ENCODE results near the gene NFIA.

Gene NFIA

DNA sequence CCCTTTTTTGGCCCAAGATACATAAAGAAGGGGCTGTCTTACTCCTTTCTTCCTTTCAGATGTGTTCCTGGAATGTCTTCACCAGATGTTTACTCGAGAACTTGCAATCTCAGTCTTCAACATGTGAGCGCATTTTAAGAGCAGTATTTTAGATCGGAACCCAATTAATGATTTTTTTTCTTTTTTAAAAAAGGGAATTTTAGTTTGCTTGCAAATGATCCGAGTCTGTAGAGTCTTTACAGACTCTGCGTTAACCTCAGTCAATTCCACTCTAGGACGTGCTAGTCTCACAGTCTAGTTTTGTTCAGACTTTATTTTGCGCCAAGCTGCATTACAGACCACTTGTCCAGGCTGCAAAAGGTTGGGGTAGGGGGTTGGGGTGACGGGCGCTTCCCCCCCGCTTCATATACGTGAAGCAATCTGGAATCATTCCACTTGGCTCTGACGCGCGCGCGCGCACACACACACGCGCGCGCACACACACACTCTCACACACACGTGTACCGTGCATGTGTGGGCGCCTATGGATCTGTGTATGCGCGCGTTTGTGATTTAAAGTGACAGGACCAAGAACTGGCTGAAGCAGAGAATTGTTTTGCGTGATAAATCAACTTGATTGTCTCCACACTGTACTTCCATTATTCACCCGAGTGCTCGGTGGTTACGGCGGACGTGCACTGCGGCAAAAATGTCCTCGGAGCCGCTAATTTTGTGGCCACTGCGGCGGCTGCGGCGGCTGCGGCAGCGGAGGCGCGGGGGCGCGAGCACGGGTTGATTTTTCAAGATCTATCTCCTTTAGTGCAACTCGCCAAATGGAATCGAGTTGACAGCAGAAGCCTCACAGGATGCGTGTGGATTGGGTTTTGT is 25.6 kb upstream of the NFIA start (continued):
- TF ChIP-seq, protein P1, sequence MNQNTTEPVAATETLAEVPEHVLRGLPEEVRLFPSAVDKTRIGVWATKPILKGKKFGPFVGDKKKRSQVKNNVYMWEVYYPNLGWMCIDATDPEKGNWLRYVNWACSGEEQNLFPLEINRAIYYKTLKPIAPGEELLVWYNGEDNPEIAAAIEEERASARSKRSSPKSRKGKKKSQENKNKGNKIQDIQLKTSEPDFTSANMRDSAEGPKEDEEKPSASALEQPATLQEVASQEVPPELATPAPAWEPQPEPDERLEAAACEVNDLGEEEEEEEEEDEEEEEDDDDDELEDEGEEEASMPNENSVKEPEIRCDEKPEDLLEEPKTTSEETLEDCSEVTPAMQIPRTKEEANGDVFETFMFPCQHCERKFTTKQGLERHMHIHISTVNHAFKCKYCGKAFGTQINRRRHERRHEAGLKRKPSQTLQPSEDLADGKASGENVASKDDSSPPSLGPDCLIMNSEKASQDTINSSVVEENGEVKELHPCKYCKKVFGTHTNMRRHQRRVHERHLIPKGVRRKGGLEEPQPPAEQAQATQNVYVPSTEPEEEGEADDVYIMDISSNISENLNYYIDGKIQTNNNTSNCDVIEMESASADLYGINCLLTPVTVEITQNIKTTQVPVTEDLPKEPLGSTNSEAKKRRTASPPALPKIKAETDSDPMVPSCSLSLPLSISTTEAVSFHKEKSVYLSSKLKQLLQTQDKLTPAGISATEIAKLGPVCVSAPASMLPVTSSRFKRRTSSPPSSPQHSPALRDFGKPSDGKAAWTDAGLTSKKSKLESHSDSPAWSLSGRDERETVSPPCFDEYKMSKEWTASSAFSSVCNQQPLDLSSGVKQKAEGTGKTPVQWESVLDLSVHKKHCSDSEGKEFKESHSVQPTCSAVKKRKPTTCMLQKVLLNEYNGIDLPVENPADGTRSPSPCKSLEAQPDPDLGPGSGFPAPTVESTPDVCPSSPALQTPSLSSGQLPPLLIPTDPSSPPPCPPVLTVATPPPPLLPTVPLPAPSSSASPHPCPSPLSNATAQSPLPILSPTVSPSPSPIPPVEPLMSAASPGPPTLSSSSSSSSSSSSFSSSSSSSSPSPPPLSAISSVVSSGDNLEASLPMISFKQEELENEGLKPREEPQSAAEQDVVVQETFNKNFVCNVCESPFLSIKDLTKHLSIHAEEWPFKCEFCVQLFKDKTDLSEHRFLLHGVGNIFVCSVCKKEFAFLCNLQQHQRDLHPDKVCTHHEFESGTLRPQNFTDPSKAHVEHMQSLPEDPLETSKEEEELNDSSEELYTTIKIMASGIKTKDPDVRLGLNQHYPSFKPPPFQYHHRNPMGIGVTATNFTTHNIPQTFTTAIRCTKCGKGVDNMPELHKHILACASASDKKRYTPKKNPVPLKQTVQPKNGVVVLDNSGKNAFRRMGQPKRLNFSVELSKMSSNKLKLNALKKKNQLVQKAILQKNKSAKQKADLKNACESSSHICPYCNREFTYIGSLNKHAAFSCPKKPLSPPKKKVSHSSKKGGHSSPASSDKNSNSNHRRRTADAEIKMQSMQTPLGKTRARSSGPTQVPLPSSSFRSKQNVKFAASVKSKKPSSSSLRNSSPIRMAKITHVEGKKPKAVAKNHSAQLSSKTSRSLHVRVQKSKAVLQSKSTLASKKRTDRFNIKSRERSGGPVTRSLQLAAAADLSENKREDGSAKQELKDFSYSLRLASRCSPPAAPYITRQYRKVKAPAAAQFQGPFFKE (tag by site-specific recombination; IDR thresholded peaks at IDR 0.05; ENCODE audit: borderline replicate concordance): no peak
- TF ChIP-seq, protein P2, sequence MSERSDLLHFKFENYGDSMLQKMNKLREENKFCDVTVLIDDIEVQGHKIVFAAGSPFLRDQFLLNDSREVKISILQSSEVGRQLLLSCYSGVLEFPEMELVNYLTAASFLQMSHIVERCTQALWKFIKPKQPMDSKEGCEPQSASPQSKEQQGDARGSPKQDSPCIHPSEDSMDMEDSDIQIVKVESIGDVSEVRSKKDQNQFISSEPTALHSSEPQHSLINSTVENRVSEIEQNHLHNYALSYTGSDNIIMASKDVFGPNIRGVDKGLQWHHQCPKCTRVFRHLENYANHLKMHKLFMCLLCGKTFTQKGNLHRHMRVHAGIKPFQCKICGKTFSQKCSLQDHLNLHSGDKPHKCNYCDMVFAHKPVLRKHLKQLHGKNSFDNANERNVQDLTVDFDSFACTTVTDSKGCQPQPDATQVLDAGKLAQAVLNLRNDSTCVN (tag by site-specific recombination; optimal IDR thresholded peaks at IDR 0.05): peak; percentile 97
- TF ChIP-seq ZNF302 (tag by site-specific recombination; IDR thresholded peaks at IDR 0.05; ENCODE audit: low read depth) (no peak), ZXDB (tag by site-specific recombination; IDR thresholded peaks at IDR 0.05) (peak; percentile 61), ZNF324 (tag by site-specific recombination; IDR thresholded peaks at IDR 0.05) (no peak), ZNF174 (tag by site-specific recombination; IDR thresholded peaks at IDR 0.05) (no peak), TCF7L2 (IDR thresholded peaks at IDR 0.05; ENCODE audit: borderline replicate concordance, low read depth, low read length) (no peak), OSR2 (tag by site-specific recombination; IDR thresholded peaks at IDR 0.05) (no peak), ZNF560 (tag by site-specific recombination; IDR thresholded peaks at IDR 0.05; ENCODE audit: borderline replicate concordance) (no peak), ZBTB20 (tag by site-specific recombination; IDR thresholded peaks at IDR 0.05) (no peak), ZNF600 (tag by site-specific recombination; IDR thresholded peaks at IDR 0.05) (no peak), ZNF843 (tag by site-specific recombination; IDR thresholded peaks at IDR 0.05) (0 out of 2 replicates have a peak, but pooled peaks have one; percentile 12), ZNF521 (tag by site-specific recombination; IDR thresholded peaks at IDR 0.05) (no peak), SP7 (tag by site-specific recombination; IDR thresholded peaks at IDR 0.05) (peak; percentile 28; the same call in 1 of the 2 replicates), ZNF571 (tag by site-specific recombination; IDR thresholded peaks at IDR 0.05) (no peak), ZFHX2 (tag by site-specific recombination; conservative IDR thresholded peaks at IDR 0.05) (peak; percentile 80)
- TF ChIP-seq, protein P3, sequence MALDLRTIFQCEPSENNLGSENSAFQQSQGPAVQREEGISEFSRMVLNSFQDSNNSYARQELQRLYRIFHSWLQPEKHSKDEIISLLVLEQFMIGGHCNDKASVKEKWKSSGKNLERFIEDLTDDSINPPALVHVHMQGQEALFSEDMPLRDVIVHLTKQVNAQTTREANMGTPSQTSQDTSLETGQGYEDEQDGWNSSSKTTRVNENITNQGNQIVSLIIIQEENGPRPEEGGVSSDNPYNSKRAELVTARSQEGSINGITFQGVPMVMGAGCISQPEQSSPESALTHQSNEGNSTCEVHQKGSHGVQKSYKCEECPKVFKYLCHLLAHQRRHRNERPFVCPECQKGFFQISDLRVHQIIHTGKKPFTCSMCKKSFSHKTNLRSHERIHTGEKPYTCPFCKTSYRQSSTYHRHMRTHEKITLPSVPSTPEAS (tag by site-specific recombination; IDR thresholded peaks at IDR 0.05): peak; percentile 86
- TF ChIP-seq, protein P4, sequence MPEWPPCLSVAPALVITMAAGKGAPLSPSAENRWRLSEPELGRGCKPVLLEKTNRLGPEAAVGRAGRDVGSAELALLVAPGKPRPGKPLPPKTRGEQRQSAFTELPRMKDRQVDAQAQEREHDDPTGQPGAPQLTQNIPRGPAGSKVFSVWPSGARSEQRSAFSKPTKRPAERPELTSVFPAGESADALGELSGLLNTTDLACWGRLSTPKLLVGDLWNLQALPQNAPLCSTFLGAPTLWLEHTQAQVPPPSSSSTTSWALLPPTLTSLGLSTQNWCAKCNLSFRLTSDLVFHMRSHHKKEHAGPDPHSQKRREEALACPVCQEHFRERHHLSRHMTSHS (tag by site-specific recombination; IDR thresholded peaks at IDR 0.05): no peak
- TF ChIP-seq, protein P5, sequence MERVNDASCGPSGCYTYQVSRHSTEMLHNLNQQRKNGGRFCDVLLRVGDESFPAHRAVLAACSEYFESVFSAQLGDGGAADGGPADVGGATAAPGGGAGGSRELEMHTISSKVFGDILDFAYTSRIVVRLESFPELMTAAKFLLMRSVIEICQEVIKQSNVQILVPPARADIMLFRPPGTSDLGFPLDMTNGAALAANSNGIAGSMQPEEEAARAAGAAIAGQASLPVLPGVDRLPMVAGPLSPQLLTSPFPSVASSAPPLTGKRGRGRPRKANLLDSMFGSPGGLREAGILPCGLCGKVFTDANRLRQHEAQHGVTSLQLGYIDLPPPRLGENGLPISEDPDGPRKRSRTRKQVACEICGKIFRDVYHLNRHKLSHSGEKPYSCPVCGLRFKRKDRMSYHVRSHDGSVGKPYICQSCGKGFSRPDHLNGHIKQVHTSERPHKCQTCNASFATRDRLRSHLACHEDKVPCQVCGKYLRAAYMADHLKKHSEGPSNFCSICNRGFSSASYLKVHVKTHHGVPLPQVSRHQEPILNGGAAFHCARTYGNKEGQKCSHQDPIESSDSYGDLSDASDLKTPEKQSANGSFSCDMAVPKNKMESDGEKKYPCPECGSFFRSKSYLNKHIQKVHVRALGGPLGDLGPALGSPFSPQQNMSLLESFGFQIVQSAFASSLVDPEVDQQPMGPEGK (tag by site-specific recombination; IDR thresholded peaks at IDR 0.05): peak; percentile 63
- TF ChIP-seq, protein P6, sequence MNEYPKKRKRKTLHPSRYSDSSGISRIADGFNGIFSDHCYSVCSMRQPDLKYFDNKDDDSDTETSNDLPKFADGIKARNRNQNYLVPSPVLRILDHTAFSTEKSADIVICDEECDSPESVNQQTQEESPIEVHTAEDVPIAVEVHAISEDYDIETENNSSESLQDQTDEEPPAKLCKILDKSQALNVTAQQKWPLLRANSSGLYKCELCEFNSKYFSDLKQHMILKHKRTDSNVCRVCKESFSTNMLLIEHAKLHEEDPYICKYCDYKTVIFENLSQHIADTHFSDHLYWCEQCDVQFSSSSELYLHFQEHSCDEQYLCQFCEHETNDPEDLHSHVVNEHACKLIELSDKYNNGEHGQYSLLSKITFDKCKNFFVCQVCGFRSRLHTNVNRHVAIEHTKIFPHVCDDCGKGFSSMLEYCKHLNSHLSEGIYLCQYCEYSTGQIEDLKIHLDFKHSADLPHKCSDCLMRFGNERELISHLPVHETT (tag by site-specific recombination; IDR thresholded peaks at IDR 0.05): no peak

Measured in HEK293 (cell line).